ENCODE results near the gene TLR5.

DNA sequence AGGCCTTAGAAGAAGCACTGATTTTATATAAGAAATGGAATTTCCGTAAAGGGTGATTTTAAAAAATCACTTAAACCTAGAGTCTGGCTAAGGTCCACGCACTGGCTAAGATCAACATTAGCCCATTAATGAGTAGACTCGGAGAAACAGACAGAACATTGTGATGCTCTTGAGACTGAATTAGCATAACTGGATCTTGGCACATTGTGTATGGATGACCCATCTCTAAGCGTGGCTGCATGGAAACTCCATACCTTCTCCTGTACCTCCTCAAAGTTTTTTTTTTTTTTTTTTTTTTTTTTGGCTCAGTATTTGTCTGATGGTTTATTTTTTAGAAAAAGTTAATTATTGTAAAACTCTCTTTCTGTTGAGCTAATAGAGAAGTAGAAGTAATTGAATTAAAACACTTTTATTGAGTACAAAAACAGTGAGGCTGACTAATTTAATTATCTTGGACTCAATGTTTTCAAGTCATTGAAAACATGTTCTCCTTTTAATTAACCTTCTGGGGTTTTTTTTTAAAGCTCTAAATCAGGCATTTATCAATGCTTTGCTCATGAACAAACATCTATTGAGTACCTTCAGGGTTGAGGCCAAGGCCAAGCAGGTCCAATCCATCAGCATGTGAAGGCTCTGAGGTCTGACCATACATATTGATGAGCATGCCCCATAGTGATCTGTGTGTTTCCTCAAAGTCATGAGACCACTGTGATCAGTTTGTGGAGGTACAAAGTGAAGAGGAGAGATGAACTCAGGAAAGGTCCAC lies 74.0 kb downstream of the TLR5 start:
- TF ChIP-seq, protein P1, sequence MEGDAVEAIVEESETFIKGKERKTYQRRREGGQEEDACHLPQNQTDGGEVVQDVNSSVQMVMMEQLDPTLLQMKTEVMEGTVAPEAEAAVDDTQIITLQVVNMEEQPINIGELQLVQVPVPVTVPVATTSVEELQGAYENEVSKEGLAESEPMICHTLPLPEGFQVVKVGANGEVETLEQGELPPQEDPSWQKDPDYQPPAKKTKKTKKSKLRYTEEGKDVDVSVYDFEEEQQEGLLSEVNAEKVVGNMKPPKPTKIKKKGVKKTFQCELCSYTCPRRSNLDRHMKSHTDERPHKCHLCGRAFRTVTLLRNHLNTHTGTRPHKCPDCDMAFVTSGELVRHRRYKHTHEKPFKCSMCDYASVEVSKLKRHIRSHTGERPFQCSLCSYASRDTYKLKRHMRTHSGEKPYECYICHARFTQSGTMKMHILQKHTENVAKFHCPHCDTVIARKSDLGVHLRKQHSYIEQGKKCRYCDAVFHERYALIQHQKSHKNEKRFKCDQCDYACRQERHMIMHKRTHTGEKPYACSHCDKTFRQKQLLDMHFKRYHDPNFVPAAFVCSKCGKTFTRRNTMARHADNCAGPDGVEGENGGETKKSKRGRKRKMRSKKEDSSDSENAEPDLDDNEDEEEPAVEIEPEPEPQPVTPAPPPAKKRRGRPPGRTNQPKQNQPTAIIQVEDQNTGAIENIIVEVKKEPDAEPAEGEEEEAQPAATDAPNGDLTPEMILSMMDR (IDR thresholded peaks at IDR 0.05; ENCODE audit: low read length): no peak
- no peak for TF ChIP-seq EZH2 (IDR thresholded peaks at IDR 0.05; ENCODE audit: borderline replicate concordance, low read length)

Measured in OCI-LY1 (cell line).